DND-41 (cell line): ENCODE measurements around the gene MACROH2A2.

Experiments
- CTCF ChIP-seq: IDR thresholded peaks from 2 replicates; pipeline ENCODE4 v1.5.1; 2012; ENCODE audit warnings: borderline replicate concordance, low read length, moderate library complexity, mild to moderate bottlenecking; ENCODE audit not compliant: poor library complexity, severe bottlenecking; ENCODE audit errors: extremely low read depth
- EZH2 ChIP-seq: IDR thresholded peaks from 3 replicates; pipeline ENCODE4 v1.6.1; 2012; ENCODE audit warnings: borderline replicate concordance, low read depth, mild to moderate bottlenecking, moderate library complexity, low read length, inconsistent platforms; ENCODE audit not compliant: severe bottlenecking

DNA sequence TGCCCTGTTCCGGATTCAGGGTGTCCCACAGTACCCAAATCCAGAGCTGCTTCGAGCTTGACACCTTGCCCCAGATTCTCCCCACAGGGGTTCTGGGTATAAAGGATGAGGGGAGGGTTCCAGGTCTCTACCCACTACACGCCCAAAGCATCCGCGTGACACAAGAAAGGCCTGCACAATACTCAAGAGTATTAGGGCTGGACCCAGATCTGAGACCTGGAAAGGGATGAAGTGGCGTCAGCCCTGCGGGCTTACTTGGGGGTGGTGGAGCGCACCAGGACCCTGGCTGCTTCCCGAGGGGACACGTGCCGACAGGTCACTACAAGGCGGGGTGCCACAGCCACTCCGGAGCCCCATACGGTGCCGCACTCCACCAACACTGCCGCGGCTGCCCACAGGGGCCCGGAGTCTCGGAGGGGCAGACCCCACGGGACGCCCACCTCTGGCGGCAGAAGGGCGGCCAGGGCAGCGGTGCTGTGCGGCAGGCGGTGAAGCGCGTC lies 92.6 kb downstream of the MACROH2A2 start:
- TF ChIP-seq CTCF (no peak), EZH2 (no peak)
